HepG2 (cell line): ENCODE data around the gene MEIS1. TPM values are rescaled to one million over a fixed set of nuclear protein-coding genes. Genes with fewer than 3 reads are reported as not detected.

Source experiments
- HDAC1 ChIP-seq: sonication (generic); formaldehyde crosslinking; IDR thresholded peaks from 2 replicates; pipeline ENCODE4 v1.5.1; 2020; ENCODE audit warnings: mild to moderate bottlenecking, missing genetic modification reagents
- MZF1 ChIP-seq: sonication (generic); formaldehyde crosslinking; IDR thresholded peaks from 2 replicates; pipeline ENCODE4 v1.8.1; 2023; ENCODE audit warnings: mild to moderate bottlenecking, missing genetic modification reagents, borderline replicate concordance
- SETDB1 ChIP-seq: sonication (generic); formaldehyde crosslinking; IDR thresholded peaks from 2 replicates; pipeline ENCODE4 v1.5.1; 2020; ENCODE audit warnings: missing genetic modification reagents, mild to moderate bottlenecking, borderline replicate concordance
- SOX13 ChIP-seq, 3 experiments: fragments of 450-650 bp in 1 of 3; sonication (generic) in 1 of 3; formaldehyde crosslinking in 1 of 3; IDR thresholded peaks in 2 of 3; conservative IDR thresholded peaks in 1 of 3; 2 replicates each; pipeline versions ENCODE4 v1.5.0 to v1.6.1; 2016 to 2020; ENCODE audit warnings: antibody characterized with exemption in 1 of 3, mild to moderate bottlenecking in 1 of 3, missing compliant biosample characterization in 1 of 3, missing genetic modification reagents in 1 of 3, moderate library complexity in 1 of 3
- ZBTB2 ChIP-seq: sonication (generic); formaldehyde crosslinking; IDR thresholded peaks from 2 replicates; pipeline ENCODE4 v1.8.0; 2022; ENCODE audit warnings: low read depth, missing genetic modification reagents
- ZKSCAN1 ChIP-seq: fragments of 150-350 bp; IDR thresholded peaks from 2 replicates; pipeline ENCODE4 v1.6.1; 2014; ENCODE audit warnings: low read length
- ZNF510 ChIP-seq: sonication (generic); formaldehyde crosslinking; IDR thresholded peaks from 2 replicates; pipeline ENCODE4 v1.4.0; 2020; ENCODE audit warnings: low read depth, mild to moderate bottlenecking, missing genetic modification reagents
- ZNF605 ChIP-seq: sonication (generic); formaldehyde crosslinking; IDR thresholded peaks from 2 replicates; pipeline ENCODE4 v1.8.0; 2022; ENCODE audit warnings: mild to moderate bottlenecking, missing genetic modification reagents
- polyA plus RNA-seq, 8 experiments: library from polyadenylated mRNA; depleted of rRNA in 3 of 8; stranded (reverse) in 7 of 8; unstranded in 1 of 8; fragments of >200 nt; fragmentation: Illumina TruSeq in 4 of 8; extraction: Trizol in 4 of 8; gene quantifications; 2 replicates each; pipeline versions ENCODE4 v1.2.1 to v1.2.3, GENCODE V29; 2011 to 2016; ENCODE audit warnings: low read depth in 4 of 8, missing spikeins in 1 of 8, mixed read lengths in 1 of 8; ENCODE audit not compliant: insufficient read depth in 1 of 8
- total RNA-seq, 5 experiments: library from RNA; depleted of rRNA; stranded (reverse); fragments of >200 nt; fragmentation: Illumina TruSeq; extraction: Trizol; gene quantifications; 2 replicates each; pipeline ENCODE4 v1.2.3, GENCODE V29; 2016; ENCODE audit warnings: low read depth in 1 of 5
- TF ChIP-seq, protein P1 (sequence below): sonication (generic); formaldehyde crosslinking; conservative IDR thresholded peaks from 2 replicates; pipeline ENCODE4 v1.4.0; 2020; ENCODE audit warnings: missing genetic modification reagents

The MEIS1 gene
- total and polyA plus RNA-seq, 2 of the 13 experiments (the other 11 are each of a cell fraction or from before 2014, with no cell fraction given): 3.8 to 6.0 TPM

DNA sequence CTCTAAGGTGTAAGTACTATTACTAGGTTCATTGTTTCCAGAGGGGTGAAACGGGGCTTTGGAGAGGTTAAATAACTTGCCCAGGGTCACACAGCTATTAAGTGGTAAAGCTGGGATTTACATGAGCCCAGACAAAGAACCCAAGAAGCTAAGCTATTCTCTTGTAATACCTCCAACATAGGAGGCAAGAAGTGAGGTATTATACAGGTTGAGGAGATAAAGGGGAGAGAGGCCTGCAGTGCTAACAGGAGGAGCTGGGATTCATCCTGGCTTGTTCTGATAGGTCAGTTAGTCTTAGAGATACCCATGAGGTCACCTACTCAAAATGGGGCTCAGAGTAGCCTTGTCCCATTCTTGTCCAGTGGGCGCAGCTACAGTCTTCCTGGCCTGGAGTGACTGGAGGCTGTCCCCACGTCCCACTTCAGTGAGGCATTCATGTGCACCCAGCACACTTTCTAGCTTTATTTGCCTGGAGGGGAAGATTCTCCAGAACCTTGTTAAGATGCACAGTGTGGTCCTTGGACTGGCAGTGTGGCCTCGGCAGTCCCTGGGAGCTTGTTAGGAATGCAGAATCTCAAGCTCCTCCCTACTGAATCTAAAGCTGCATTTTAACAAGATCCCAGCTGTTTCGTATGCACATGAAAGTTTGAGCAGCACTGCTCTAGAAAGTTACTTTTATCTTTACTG is 63.5 kb downstream of the MEIS1 start (continued):
- TF ChIP-seq, protein P1, sequence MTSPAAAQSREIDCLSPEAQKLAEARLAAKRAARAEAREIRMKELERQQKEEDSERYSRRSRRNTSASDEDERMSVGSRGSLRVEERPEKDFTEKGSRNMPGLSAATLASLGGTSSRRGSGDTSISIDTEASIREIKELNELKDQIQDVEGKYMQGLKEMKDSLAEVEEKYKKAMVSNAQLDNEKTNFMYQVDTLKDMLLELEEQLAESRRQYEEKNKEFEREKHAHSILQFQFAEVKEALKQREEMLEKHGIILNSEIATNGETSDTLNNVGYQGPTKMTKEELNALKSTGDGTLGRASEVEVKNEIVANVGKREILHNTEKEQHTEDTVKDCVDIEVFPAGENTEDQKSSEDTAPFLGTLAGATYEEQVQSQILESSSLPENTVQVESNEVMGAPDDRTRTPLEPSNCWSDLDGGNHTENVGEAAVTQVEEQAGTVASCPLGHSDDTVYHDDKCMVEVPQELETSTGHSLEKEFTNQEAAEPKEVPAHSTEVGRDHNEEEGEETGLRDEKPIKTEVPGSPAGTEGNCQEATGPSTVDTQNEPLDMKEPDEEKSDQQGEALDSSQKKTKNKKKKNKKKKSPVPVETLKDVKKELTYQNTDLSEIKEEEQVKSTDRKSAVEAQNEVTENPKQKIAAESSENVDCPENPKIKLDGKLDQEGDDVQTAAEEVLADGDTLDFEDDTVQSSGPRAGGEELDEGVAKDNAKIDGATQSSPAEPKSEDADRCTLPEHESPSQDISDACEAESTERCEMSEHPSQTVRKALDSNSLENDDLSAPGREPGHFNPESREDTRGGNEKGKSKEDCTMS (CRISPR knock-in tag): no peak
- TF ChIP-seq HDAC1 (CRISPR knock-in tag) (no peak), ZKSCAN1 (no peak), ZNF510 (CRISPR knock-in tag) (no peak), SOX13 (IDR thresholded peaks at IDR 0.05) (no peak), SOX13 (CRISPR knock-in tag; conservative IDR thresholded peaks at IDR 0.05 in 1 of 2, IDR thresholded peaks at IDR 0.05 in 1 of 2) (no peak), ZBTB2 (CRISPR knock-in tag) (no peak), ZNF605 (no peak), MZF1 (CRISPR knock-in tag) (no peak), SETDB1 (CRISPR knock-in tag) (no peak)
